Neural cell (in vitro differentiated cells): ENCODE results near the gene GPSM1. TPM values are rescaled to one million over a fixed set of nuclear protein-coding genes. Genes with fewer than 3 reads are reported as not detected.

Experiments
- H2AFZ ChIP-seq: fragments of 200-600, 300-800 bp; sonication (generic), shearing (Covaris generic); 2 replicates; pipeline ENCODE4 v1.6.0; 2014; ENCODE audit warnings: low read depth, mild to moderate bottlenecking, antibody characterized with exemption, low read length, moderate library complexity
- H3F3A ChIP-seq: fragments of 200-600 bp; shearing (Covaris generic); 2 replicates; pipeline ENCODE4 v1.6.1; 2016; ENCODE audit warnings: mild to moderate bottlenecking, moderate library complexity, mixed read lengths, antibody characterized with exemption, low read length; ENCODE audit not compliant: insufficient read depth, poor library complexity, severe bottlenecking
- H3K27ac ChIP-seq: fragments of 200-600, 300-800 bp; sonication (generic), shearing (Covaris generic); 2 replicates; pipeline ENCODE4 v1.5.1; 2014; ENCODE audit warnings: mild to moderate bottlenecking, low read length, moderate library complexity
- H3K27me3 ChIP-seq: fragments of 300-800, 200-600 bp; sonication (generic), shearing (Covaris generic); 2 replicates; pipeline ENCODE4 v1.6.0; 2014; ENCODE audit warnings: mild to moderate bottlenecking, low read depth, low read length, moderate library complexity; ENCODE audit not compliant: insufficient read depth
- H3K36me3 ChIP-seq: fragments of 300-800, 200-600 bp; sonication (generic), shearing (Covaris generic); 2 replicates; pipeline ENCODE4 v1.5.1; 2014; ENCODE audit warnings: mild to moderate bottlenecking, antibody characterized with exemption, low read length, moderate library complexity; ENCODE audit not compliant: insufficient read depth
- H3K4me2 ChIP-seq: fragments of 300-800, 200-600 bp; sonication (generic), shearing (Covaris generic); 2 replicates; pipeline ENCODE4 v1.6.0; 2014; ENCODE audit warnings: mild to moderate bottlenecking, low read length
- H3K4me3 ChIP-seq: fragments of 300-800, 200-600 bp; sonication (generic), shearing (Covaris generic); 2 replicates; pipeline ENCODE4 v1.5.1; 2014; ENCODE audit warnings: mild to moderate bottlenecking, low read length, moderate library complexity
- H3K79me2 ChIP-seq: fragments of 200-600 bp; shearing (Covaris generic); replicated peaks from 2 replicates; pipeline ENCODE4 v1.6.0; 2014; ENCODE audit warnings: mild to moderate bottlenecking, low read length, moderate library complexity; ENCODE audit not compliant: insufficient read depth
- H3K9ac ChIP-seq: fragments of 300-800, 200-600 bp; sonication (generic), shearing (Covaris generic); 2 replicates; pipeline ENCODE4 v1.6.1; 2016; ENCODE audit warnings: mild to moderate bottlenecking, low read length, mixed read lengths
- H3K9me2 ChIP-seq: fragments of 200-600 bp; shearing (Covaris generic); 2 replicates; pipeline ENCODE4 v1.6.1; 2016; ENCODE audit warnings: mild to moderate bottlenecking, low read length, mixed read lengths; ENCODE audit not compliant: insufficient read depth
- H3K9me3 ChIP-seq: fragments of 200-600, 300-800 bp; sonication (generic), shearing (Covaris generic); 2 replicates; pipeline ENCODE4 v1.6.1; 2016; ENCODE audit warnings: mild to moderate bottlenecking, mixed run types, low read length, moderate library complexity, mixed read lengths
- H4K20me1 ChIP-seq: fragments of 200-600 bp; shearing (Covaris generic); 2 replicates; pipeline ENCODE4 v1.6.1; 2016; ENCODE audit warnings: mild to moderate bottlenecking, mixed run types; ENCODE audit not compliant: insufficient read depth
- CTCF ChIP-seq: fragments of 450-650 bp; IDR thresholded peaks from 2 replicates; pipeline ENCODE4 v1.5.1; 2014; ENCODE audit warnings: antibody characterized with exemption, mild to moderate bottlenecking, moderate library complexity; ENCODE audit not compliant: poor library complexity, severe bottlenecking
- EP300 ChIP-seq: fragments of 450-650 bp; conservative IDR thresholded peaks from 2 replicates; pipeline ENCODE4 v1.6.1; 2014; ENCODE audit warnings: antibody characterized with exemption, mild to moderate bottlenecking, moderate library complexity; ENCODE audit not compliant: poor library complexity, severe bottlenecking
- EZH2 ChIP-seq: fragments of 200-600, 300-800 bp; shearing (Covaris generic), sonication (generic); IDR thresholded peaks from 2 replicates; pipeline ENCODE4 v1.6.1; 2014; ENCODE audit warnings: antibody characterized with exemption, low read length, borderline replicate concordance, mild to moderate bottlenecking; ENCODE audit not compliant: insufficient read depth, poor library complexity, severe bottlenecking
- MXI1 ChIP-seq: fragments of 450-650 bp; conservative IDR thresholded peaks from 2 replicates; pipeline ENCODE4 v1.6.1; 2014; ENCODE audit warnings: antibody characterized with exemption, mild to moderate bottlenecking; ENCODE audit not compliant: poor library complexity, severe bottlenecking
- POLR2AphosphoS5 ChIP-seq: IDR thresholded peaks from 2 replicates; pipeline ENCODE4 v1.6.1; 2012
- RAD21 ChIP-seq: fragments of 450-650 bp; conservative IDR thresholded peaks from 2 replicates; pipeline ENCODE4 v1.6.1; 2014; ENCODE audit warnings: antibody characterized with exemption, mild to moderate bottlenecking, moderate library complexity
- REST ChIP-seq: IDR thresholded peaks from 2 replicates; pipeline ENCODE4 v1.6.1; 2012; ENCODE audit warnings: borderline replicate concordance
- SMC3 ChIP-seq: fragments of 450-650 bp; conservative IDR thresholded peaks from 2 replicates; pipeline ENCODE4 v1.6.1; 2014; ENCODE audit warnings: antibody characterized with exemption, mild to moderate bottlenecking, moderate library complexity; ENCODE audit not compliant: poor library complexity
- TAF1 ChIP-seq: IDR thresholded peaks from 2 replicates; pipeline ENCODE4 v1.6.1; 2012; ENCODE audit warnings: low read depth
- polyA plus RNA-seq: library from polyadenylated mRNA; depleted of rRNA; stranded (reverse); fragments of >200 nt; gene quantifications from 2 replicates; pipeline ENCODE4 v1.2.3, GENCODE V29; 2014

GPSM1 gene
- polyA plus RNA-seq, 1 donor from 2014 or later, result 117 TPM

- Histone ChIP-seq H3K4me3 (no peak overlapping the region), H3K9me3 (no peaks in the 10 kb centered on the region), H3K27ac (no peak overlapping the region), H3K27me3 (no peaks in the 10 kb centered on the region), H3K9ac (no peak overlapping the region), H3F3A (no peaks in the 10 kb centered on the region), H3K4me2 (no peak overlapping the region), H3K9me2 (no peaks in the 10 kb centered on the region), H4K20me1 (no peaks in the 10 kb centered on the region), H3K79me2 (no peaks in the 10 kb centered on the region), H3K36me3 (no peaks in the 10 kb centered on the region), H2AFZ (no peak overlapping the region)
- TF ChIP-seq CTCF (no peak), REST (no peak), POLR2AphosphoS5 (no peak), TAF1 (no peak), EZH2 (no peak), MXI1 (no peak), EP300 (no peak), RAD21 (no peak), SMC3 (no peak)
These were observed 39.5 kb downstream of the GPSM1 start for GRCh38 chr9:136366826-136367225.

- no peak overlapping the region for H3K9ac ChIP-seq
- H4K20me1 ChIP-seq, result no peaks in the 10 kb centered on the region
- H3F3A ChIP-seq, result no peaks in the 10 kb centered on the region
- TF ChIP-seq REST (no peak), RAD21 (no peak), MXI1 (no peak), EZH2 (no peak), CTCF (no peak), SMC3 (no peak), POLR2AphosphoS5 (no peak), EP300 (no peak), TAF1 (no peak)
- H3K9me3 ChIP-seq, result no peaks in the 10 kb centered on the region
- no peak overlapping the region for H3K27ac ChIP-seq
- no peak overlapping the region for H3K4me3 ChIP-seq
- no peak overlapping the region for H3K4me2 ChIP-seq
- H2AFZ ChIP-seq, result no peak overlapping the region
- H3K9me2 ChIP-seq, result no peaks in the 10 kb centered on the region
- no peaks in the 10 kb centered on the region for H3K79me2 ChIP-seq
- H3K36me3 ChIP-seq, result no peaks in the 10 kb centered on the region
- no peaks in the 10 kb centered on the region for H3K27me3 ChIP-seq
These were observed 40.2 kb downstream of the GPSM1 start for GRCh38 chr9:136367296-136368145.
